ENCODE results near the gene POLD1.
"Not testable (repeated sequence)": the region's sequence is repeated elsewhere in the genome, so short reads cannot be mapped to it uniquely, and the experiment has no call there.

Gene POLD1

DNA sequence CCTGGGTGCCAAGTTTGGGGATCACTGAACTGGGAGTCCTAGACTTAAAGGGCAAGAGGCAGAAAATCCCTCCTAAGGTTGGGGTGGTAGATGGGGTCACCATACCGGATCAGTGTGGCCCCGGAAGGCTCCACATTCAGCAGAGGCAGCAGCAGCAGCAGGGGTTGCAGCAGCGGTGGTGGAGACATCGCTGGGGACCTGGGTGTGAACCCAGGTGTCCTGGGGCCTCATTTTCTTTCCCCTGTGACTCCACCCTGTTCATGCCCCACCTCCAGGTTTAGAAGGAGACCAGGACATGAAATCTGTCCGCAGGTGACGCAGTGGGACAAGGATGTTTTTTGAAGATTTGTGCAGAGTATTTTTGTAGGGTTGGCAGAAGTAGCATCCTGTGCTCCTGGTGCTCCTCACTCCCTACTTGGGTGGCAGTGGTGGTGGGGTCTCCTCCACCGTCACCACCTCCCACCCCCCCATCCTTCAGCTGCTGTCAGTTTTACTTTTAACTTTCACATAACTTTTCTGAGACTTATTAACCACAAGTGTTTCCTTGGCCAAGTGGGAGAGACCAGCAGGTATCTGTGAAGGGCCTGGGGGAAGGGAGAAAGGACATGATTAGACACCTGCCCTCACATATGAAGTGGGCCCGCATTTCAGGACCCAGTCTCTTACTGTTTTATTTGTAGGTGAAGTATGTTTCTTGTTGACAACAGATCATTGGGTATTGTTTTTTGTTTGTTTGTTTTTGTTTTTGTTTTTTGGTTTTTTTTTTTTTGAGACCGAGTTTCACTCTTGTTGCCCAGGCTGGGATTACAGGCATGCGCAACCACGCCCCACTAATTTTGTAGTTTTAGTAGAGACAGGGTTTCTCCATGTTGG, 18.5 kb upstream of the POLD1 start, which contains the start of gene NAPSA:
NAPSA (minus strand) TSS at position 206 of the 873 bp plus-strand sequence; CDS start at position 188, 18 bp downstream.
- no peak for DNase-seq

DNA sequence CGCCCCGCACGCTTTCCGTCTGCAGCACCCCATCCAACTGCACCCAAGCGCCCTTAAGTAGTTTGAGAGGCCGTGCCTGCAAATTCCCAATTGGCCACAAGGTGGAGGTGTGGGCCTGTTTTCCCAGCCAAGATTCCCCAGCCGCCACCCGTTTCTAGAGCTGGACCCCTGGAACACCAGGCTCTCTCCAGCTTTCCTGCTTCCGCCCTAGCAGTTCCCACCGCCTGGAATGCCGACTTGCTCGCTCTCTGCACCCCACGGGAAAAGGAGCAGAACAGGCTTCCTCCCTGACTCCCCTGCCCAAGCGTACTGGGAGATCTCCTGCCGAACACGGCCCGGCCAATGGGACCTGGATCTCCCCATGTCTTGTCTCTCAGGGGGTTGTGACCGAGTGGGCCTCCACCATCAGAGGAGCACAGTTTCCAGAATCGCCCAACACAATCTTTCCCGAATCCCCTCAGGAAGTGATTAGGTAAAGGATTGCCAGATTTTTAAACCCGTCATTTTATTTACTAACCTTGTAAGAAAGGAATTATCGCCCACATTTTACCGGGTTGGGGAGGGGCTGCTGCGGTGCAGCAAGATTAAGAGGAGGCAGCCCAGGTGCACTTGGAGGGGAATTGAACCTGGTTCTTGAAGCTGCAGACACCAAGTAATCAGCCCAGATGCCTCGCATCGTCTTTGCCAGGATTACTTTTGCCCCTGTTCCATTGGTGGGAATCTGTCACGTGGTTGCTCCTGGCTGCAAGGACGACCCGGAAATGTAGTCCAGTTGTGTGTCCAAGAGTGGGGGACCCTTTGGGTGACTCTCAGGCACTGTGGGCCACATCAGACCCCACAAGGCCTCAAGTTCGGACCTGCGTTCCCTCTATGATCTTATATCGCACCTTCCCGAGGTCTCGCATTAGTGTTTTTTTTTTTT, 15.2 kb upstream of the POLD1 start:
- DNase-seq: no peak

DNA sequence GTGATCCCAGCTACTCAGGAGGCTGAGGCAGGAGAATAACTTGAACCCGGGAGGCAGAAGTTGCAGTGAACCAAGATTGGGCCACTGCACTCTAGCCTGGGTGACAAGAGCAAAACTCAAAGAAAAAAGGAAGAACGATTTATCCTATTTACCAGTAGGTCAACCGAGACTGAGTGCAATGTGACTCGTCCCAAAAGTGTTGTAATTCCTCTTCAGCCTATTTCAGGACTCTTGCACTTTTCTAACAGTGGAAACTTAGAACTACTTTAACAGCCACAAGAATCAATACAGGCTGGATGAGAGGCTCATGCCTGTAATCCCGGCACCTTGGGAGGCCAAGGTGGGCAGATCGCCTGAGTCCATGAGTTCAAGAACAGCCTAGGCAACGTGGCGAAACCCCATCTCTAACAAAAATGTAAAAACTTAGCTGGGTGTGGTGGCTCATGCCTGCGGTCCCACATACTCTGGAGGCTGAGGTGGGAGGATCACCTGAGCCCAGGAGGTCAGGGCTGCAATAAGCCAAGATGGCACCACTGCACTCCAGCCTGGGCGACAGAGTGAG, 12.2 kb upstream of the POLD1 start:
- no peak for DNase-seq

DNA sequence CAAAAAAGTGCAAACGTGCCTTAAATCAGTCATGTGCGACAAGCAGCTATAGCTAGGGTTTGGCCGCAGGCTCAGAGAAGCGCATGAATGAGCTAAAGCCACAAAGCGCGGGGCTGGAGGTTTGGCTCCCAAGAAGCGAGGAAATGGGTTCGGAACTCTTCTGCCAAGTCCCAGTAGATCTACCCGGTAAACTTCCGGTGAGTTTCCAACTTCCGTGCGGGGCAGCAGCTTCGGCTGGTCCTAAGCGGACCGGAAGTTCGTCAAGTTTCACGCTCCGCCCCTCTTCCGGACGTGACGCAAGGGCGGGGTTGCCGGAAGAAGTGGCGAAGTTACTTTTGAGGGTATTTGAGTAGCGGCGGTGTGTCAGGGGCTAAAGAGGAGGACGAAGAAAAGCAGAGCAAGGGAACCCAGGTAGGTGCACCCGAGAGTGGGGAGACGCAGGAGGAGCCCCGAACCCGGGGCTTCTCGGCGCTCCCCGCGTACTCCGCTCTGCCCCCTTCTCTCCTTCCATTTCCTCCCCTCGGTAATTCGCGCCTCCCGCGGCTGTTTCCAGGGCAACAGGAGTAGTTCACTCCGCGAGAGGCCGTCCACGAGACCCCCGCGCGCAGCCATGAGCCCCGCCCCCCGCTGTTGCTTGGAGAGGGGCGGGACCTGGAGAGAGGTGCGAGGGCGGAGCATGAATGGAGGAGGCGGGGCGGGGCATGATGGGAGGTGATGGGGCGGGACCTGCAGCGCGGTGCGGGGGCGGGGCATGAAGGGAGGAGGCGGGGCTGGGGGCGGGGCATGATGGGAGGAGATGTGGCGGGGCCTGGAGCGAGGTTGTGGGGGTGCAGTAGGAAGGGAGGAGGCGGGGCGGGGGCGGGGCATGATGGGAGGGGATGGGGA, 7.7 kb upstream of the POLD1 start, which contains the start of gene NR1H2:
NR1H2 (plus strand) TSS at position 292 of the 885 bp plus-strand sequence. CDS start 1,149 bp downstream, outside the sequence.
- DNase-seq: no peak

DNA sequence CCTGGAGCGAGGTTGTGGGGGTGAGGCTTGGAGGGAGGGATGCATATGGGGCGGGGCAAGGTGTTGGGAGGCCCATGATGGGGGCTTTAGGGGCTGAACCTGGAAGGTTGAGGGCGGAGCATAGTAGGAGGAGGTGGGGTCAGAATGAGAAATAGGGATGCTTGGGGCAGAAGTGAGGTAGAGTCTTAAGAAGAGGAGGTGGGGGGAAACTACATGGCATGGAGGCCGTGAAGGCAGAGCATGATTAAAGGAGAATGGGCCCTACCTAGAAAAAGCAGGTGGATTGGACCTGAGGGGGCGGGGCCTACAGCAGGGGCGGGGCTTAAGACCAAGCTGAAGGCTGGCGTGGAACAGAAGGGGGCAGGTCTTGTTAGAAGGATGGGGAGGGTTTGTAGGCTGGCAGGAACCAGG, 7.1 kb upstream of the POLD1 start:
- no peak for DNase-seq

DNA sequence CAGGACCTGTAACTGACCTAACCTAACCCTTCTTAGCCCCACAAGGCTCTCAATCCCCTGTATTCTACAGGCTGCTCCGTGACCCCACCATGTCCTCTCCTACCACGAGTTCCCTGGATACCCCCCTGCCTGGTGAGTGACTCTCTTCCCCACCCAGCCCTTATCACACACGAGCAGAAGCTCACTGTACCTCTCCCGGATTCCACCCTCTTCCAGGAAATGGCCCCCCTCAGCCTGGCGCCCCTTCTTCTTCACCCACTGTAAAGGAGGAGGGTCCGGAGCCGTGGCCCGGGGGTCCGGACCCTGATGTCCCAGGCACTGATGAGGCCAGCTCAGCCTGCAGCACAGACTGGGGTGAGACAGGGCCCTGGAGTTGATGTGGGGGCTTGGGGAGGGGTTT, 6.6 kb upstream of the POLD1 start:
- no peak for DNase-seq

DNA sequence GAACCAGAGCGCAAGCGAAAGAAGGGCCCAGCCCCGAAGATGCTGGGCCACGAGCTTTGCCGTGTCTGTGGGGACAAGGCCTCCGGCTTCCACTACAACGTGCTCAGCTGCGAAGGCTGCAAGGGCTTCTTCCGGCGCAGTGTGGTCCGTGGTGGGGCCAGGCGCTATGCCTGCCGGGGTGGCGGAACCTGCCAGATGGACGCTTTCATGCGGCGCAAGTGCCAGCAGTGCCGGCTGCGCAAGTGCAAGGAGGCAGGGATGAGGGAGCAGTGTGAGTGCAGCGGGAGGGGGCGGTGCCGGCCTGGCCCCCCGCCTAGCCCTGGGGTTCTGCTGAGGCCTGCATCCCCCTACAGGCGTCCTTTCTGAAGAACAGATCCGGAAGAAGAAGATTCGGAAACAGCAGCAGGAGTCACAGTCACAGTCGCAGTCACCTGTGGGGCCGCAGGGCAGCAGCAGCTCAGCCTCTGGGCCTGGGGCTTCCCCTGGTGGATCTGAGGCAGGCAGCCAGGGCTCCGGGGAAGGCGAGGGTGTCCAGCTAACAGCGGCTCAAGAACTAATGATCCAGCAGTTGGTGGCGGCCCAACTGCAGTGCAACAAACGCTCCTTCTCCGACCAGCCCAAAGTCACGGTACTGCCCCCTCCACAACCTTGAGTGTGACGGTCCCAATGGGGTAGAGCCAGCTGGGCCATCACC, 5.8 kb upstream of the POLD1 start:
- DNase-seq: no peak

DNA sequence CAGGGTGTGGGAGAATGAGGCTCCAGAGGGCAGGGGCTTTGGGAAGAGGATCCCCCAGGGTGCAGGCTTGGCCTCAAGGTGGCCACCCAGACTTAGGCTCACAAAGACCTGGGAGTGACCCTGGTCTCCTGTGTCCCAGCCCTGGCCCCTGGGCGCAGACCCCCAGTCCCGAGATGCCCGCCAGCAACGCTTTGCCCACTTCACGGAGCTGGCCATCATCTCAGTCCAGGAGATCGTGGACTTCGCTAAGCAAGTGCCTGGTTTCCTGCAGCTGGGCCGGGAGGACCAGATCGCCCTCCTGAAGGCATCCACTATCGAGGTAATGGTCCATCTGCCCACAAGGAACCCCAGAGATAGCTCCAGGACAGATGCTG, 5.3 kb upstream of the POLD1 start:
- DNase-seq: no peak

DNA sequence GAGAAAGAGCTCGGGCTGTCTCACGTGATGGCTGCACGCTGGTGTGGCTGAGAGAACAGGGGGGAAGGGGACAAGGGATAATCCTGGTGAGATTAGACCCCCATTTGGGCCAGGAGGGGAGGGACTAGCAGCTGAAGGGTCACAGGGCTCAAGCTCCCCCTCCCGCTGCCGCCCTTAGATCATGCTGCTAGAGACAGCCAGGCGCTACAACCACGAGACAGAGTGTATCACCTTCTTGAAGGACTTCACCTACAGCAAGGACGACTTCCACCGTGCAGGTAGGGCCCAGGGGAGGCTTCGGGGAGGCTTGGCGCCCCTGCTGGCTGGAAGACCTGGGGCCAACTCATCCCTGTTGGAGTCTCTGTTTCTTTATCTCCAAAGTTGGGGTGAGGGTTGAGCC, 4.5 kb upstream of the POLD1 start:
- DNase-seq: no peak

DNA sequence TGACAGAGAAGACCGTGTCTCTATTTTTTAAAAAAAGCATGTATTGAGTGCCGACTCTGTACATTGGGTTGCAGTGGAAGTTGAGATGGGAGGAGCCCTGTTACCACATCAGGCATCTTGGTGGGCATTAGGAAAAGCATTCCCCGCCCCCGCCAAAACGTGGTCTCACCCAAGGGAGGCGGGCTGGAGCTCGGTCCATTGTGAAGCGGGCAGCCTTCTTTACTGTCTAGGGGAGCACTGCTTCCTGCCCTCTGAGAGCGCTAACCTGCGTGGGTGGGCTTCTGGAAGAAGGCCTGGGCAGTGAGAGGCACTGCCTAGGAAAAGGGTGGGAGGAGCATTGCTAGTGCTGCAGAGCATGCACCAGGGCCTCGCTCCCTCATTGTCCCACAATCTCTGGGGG, 4.0 kb upstream of the POLD1 start:
- no peak for DNase-seq

DNA sequence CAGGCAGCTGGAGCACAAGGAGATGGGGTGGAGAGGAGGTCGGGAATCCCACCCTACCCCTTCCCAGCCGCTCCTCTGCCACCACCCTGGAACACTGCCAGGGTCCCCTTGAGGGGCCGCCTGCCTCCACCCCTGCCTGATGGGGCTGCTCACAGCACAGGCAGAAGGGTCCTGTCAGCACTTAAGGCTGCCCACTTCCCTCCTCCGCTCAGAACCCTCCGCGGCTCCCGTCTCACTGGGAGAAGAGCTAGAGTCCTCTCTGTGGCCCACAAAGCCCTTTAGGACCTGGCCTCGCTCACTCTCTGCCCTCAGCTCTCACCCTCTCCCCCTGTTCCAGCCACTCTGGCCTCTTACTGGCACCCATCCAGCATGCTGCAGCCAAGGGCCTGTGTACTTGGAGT, 3.4 kb upstream of the POLD1 start:
- no peak for DNase-seq

DNA sequence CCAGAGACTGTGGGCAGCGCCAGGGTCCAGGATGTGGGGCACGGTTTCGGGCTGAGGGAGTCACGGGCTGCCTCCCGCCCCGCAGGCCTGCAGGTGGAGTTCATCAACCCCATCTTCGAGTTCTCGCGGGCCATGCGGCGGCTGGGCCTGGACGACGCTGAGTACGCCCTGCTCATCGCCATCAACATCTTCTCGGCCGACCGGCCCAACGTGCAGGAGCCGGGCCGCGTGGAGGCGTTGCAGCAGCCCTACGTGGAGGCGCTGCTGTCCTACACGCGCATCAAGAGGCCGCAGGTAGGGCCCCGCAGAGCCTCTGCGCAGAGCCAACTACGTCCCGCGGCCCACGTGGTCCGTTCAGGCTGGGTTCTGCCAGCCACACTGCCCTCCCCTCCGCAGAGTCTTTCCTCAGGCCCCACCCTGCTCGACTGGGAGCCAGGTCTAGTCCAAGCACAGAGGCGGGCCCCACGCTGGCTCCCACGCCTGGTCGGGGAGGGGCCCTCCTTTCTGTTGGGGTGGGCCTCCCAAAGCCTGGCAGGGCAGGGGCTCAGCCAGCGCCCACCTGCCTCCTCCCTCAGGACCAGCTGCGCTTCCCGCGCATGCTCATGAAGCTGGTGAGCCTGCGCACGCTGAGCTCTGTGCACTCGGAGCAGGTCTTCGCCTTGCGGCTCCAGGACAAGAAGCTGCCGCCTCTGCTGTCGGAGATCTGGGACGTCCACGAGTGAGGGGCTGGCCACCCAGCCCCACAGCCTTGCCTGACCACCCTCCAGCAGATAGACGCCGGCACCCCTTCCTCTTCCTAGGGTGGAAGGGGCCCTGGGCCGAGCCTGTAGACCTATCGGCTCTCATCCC, 2.0 kb upstream of the POLD1 start:
- DNase-seq: no peak

DNA sequence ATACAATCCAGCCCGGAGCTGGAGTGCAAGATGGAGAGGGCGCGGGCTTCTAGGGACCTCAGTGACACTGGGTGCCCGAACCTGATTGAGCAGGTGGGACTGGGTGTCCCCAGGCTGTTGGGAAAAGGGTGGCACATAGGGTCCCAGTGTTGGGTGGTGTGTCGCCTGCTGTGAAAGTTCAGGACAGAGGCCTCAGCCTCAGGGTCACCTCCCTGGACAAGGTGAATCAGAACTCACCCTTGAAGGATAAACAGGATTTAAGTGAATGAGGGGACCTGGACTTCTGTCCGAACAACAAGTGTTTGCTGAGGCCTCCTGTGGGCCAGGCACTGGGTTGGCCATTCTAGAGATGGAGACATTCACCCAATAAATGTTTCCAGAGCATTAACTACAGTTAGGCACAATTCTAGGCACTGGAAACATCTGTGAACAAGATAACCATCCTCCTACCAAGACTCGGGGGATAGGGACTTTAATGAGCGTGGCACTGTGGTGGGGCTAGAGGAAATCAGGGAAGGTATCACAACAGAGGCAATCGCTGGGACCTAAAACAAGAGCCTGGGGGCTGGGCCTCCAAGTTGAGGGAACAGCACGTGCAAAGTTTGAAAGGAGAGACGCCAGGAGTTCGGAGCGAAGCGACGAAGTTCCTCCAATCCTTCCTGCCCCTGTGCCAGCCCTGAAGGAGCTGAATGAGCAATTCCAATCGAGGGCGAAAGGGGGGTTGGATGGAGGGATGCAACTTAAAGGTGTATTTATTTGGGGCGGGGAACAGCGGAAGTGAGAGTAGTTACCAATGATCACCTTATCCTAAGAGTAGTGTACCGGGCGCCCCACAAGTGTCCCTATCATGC, 921 bp upstream of the POLD1 start:
- no peak for DNase-seq

DNA sequence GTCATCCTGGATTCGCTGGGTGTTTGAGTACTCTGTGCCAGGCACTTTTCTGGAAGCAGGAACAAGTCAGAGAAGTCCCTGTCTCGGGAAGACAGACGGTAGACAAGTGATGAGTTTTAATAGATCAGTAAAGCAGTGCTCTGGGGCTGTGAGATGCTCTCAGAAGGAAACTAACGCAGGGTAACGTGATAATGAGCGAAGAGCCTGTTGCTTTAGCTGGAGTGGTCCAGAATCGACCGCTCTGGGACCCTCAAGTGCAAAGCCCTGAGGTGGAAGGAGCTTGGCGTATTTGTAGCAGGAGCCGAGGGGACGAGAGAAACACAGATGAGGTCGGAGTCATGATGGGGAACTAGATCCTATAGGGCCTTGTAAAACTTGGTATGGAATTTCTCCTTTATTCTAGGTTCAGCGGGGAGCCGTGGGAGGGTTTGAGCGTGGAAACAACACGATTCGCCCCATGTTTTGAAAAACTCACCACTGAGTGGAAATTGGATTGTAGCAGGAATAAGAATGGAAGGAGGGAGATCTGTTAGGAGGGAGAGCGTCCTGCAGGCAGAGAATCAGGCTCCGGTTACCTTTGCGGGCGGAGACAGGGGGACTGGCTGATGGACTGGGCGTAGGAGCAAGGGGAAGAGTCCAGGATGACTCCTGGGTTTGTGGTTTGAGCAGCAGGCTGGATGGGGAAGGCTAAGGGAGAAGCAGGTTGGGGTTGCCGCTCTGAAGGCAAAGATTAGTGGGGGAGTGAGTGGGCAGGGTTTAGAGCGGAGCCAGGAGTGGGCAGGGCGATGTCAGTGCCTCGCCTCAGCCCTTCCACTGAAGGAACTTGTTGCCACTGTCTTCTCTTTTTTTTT, 763 bp downstream of the POLD1 start:
- no peak for DNase-seq

DNA sequence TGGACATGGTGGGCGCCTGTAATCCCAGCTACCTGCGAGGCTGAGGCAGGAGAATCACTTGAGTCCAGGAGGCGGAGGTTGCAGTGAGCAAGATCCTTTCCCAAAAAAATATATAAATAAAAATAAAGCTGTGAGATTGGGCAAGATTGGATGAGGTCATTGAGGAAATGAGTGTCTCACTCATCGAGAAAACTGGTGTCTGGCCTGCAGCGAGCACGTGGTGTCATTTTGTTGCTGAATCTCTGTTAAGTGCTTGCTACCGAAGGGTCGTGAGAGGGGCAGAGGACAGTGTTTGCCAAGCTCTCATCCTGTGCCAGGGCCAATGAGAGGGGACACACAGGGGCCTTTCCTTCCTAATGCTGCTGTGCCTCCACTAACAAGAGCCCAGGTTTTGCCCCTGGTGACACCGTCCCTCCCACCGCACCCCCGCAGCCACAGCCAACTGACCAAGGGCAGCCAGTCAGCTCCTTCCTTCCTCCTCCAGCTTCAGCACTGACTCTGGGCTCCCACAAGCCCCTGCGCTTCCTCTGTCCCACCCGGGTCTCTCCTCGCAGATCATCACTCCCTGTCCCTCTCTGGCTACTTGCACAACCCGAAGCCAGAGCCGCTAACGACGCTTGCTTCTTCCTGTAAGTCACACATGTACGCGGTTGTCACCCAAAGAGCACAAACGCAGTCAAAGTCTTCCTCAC, 3.2 kb downstream of the POLD1 start:
- no peak for DNase-seq

DNA sequence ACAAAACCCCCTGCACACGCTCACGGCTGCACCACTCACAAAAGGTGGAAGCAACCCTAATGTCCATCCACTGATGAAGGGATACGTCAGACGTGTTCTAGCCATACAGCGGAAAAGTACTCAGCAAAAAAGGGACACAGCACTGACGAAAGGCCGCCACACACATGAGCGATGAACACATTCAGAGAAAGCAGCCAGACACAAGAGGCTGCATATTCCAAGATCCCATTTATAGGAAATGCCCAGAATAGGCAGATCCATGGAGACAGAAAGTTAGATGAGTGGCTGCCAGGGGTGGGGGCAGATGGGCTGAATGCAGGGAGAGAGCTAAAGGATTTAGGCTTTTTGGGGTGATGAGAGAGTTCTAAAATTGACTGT, 3.7 kb downstream of the POLD1 start:
- no peak for DNase-seq

DNA sequence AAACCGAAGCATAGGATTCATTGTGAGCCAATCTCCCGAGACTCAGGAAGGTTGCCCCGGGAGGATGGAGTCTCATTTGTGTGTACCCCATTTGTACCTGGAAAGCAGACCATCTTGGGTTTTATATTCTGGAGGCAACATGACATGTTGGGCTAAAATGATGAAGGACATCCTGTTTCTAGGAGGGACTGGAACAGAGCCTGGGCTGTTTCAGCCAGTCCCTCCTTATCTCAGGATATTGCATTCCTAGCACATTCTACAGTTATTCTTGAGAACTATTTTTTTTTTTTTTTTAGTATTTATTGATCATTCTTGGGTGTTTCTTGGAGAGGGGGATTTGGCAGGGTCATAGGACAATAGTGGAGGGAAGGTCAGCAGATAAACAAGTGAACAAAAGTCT, 6.1 kb downstream of the POLD1 start:
- DNase-seq: not testable (repeated sequence)

DNA sequence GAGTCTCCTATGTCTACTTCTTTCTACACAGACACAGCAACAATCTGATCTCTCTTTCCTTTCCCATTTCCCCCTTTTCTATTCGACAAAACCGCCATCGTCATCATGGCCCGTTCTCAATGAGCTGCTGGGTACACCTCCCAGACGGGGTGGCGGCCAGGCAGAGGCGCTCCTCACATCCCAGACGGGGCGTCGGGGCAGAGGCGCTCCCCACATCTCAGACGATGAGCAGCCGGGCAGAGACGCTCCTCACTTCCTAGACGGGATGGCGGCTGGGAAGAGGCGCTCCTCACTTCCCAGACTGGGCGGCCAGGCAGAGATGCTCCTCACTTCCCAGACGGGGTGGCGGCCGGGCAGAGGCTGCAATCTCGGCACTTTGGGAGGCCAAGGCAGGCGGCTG, 6.8 kb downstream of the POLD1 start:
- DNase-seq: not testable (repeated sequence)

Measured in cortex of kidney (tissue), 1 donor.